ENCODE measurements around the gene ARHGAP26. TPM values are rescaled to one million over a fixed set of nuclear protein-coding genes. Genes with fewer than 3 reads are reported as not detected.

Gene ARHGAP26
- total RNA-seq, 1 donor from 2014 or later, result 8.6 TPM

GRCh38 chr5:142862594-142862993 lies 92.4 kb downstream of the ARHGAP26 start:
- no peak for DNase-seq (ENCODE audit: low read depth)
- TF ChIP-seq, protein P1, sequence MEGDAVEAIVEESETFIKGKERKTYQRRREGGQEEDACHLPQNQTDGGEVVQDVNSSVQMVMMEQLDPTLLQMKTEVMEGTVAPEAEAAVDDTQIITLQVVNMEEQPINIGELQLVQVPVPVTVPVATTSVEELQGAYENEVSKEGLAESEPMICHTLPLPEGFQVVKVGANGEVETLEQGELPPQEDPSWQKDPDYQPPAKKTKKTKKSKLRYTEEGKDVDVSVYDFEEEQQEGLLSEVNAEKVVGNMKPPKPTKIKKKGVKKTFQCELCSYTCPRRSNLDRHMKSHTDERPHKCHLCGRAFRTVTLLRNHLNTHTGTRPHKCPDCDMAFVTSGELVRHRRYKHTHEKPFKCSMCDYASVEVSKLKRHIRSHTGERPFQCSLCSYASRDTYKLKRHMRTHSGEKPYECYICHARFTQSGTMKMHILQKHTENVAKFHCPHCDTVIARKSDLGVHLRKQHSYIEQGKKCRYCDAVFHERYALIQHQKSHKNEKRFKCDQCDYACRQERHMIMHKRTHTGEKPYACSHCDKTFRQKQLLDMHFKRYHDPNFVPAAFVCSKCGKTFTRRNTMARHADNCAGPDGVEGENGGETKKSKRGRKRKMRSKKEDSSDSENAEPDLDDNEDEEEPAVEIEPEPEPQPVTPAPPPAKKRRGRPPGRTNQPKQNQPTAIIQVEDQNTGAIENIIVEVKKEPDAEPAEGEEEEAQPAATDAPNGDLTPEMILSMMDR (IDR thresholded peaks at IDR 0.05; ENCODE audit: insufficient read depth, low read length, poor library complexity, severe bottlenecking), result no peak
- H3K36me3 ChIP-seq (ENCODE audit: control insufficient read depth, insufficient read depth, low read length), result no peaks in the 10 kb centered on the region
- no peaks in the 10 kb centered on the region for H3K27me3 ChIP-seq (ENCODE audit: control insufficient read depth, insufficient read depth, low read length)
- H3K4me3 ChIP-seq (ENCODE audit: low read depth, low read length), result no peak overlapping the region

GRCh38 chr5:142863856-142864255 lies 93.7 kb downstream of the ARHGAP26 start:
- DNase-seq (ENCODE audit: low read depth), result no peak
- TF ChIP-seq, protein P1 (IDR thresholded peaks at IDR 0.05; ENCODE audit: insufficient read depth, low read length, poor library complexity, severe bottlenecking), result no peak
- Histone ChIP-seq H3K36me3 (ENCODE audit: control insufficient read depth, insufficient read depth, low read length) (no peaks in the 10 kb centered on the region), H3K4me3 (ENCODE audit: low read depth, low read length) (no peak overlapping the region), H3K27me3 (ENCODE audit: control insufficient read depth, insufficient read depth, low read length) (no peaks in the 10 kb centered on the region)

GRCh38 chr5:142864290-142865260 lies 94.4 kb downstream of the ARHGAP26 start:
- Histone ChIP-seq H3K27me3 (ENCODE audit: control insufficient read depth, insufficient read depth, low read length) (no peaks in the 10 kb centered on the region), H3K4me3 (ENCODE audit: low read depth, low read length) (no peak overlapping the region), H3K36me3 (ENCODE audit: control insufficient read depth, insufficient read depth, low read length) (no peaks in the 10 kb centered on the region)
- TF ChIP-seq, protein P1 (IDR thresholded peaks at IDR 0.05; ENCODE audit: insufficient read depth, low read length, poor library complexity, severe bottlenecking), result no peak
- no peak for DNase-seq (ENCODE audit: low read depth)

- no peaks in the 10 kb centered on the region for H3K27me3 ChIP-seq (ENCODE audit: control insufficient read depth, insufficient read depth, low read length)
- H3K4me3 ChIP-seq (ENCODE audit: low read depth, low read length), result no peak overlapping the region
- H3K36me3 ChIP-seq (ENCODE audit: control insufficient read depth, insufficient read depth, low read length), result no peaks in the 10 kb centered on the region
- no peak for DNase-seq (ENCODE audit: low read depth)
- TF ChIP-seq, protein P1 (IDR thresholded peaks at IDR 0.05; ENCODE audit: insufficient read depth, low read length, poor library complexity, severe bottlenecking), result no peak
Measured at GRCh38 chr5:142865631-142866030, 95.5 kb downstream of the ARHGAP26 start.

GRCh38 chr5:142866563-142867275 lies 96.5 kb downstream of the ARHGAP26 start:
- H3K4me3 ChIP-seq (ENCODE audit: low read depth, low read length), result no peak overlapping the region
- no peak for DNase-seq (ENCODE audit: low read depth)
- TF ChIP-seq, protein P1 (IDR thresholded peaks at IDR 0.05; ENCODE audit: insufficient read depth, low read length, poor library complexity, severe bottlenecking), result peak; percentile 71

More at GRCh38 chr5:142866563-142867275, 96.5 kb downstream of the ARHGAP26 start:
- Histone ChIP-seq H3K36me3 (ENCODE audit: control insufficient read depth, insufficient read depth, low read length) (no peaks in the 10 kb centered on the region), H3K27me3 (ENCODE audit: control insufficient read depth, insufficient read depth, low read length) (no peaks in the 10 kb centered on the region)
